LoVo (cell line): ENCODE data around the gene SLK.
A peak's percentile ranks its signal among the peaks of the same experiment; 100 is the strongest.

Source experiments
- DNase-seq: peaks from one replicate; pipeline ENCODE4 v3.0.0-alpha.2; 2016; ENCODE audit warnings: low spot score

SLK gene

DNA sequence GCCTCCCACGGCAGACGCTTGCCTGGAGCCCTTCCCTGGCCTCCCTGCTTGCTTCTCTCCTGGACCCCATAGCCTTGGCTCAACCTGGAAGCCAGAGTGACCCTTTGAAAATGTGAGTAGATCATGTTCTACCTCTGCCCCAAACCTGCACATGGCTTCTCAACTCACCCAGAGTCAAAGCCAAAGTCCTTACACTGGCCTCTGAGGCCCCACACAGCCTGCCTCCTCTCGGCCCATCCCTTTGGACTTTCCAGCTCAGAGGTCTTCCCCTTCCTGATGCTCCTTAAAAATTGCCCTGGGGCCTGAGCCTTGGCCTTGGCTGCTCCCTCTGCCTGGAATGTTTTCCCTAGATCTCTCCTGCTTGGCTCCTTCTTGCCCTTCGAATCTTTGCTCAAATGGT is 86.3 kb downstream of the SLK start:
- no peak for DNase-seq

- peak; percentile 16 for DNase-seq
Observed at GRCh38 chr10:104054430-104054829, 87.5 kb downstream of the SLK start.

GRCh38 chr10:104056619-104057273 is 89.8 kb downstream of the SLK start:
- no peak for DNase-seq

GRCh38 chr10:104057717-104058116 is 90.8 kb downstream of the SLK start:
- DNase-seq: no peak

GRCh38 chr10:104059364-104059763 is 92.4 kb downstream of the SLK start:
- DNase-seq: no peak

GRCh38 chr10:104061196-104061595 is 94.3 kb downstream of the SLK start:
- DNase-seq: no peak

DNA sequence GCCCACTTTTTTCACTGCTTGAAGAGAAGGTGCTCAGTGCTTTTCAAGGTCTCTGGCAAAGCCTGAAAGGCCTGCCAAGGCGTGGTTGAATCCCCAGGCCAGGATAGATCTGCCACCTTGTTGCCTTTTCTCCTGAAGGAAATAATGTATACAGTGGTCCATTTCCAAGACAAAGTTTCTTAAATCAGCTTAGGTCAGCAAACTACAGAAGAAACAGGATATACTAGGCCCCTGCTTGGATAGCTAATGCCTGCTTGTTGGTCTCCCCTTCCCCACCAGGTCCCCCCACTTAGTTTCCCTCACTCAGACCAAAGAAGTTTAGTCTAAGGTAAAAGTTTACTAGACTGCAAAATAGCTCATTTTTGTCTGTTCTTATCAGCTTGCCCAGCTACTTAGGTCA is 98.8 kb downstream of the SLK start:
- no peak for DNase-seq

- no peak for DNase-seq
Observed at GRCh38 chr10:104066945-104067344, 100.0 kb downstream of the SLK start.

- DNase-seq: no peak
Observed at GRCh38 chr10:104067525-104067924, 100.6 kb downstream of the SLK start.

DNA sequence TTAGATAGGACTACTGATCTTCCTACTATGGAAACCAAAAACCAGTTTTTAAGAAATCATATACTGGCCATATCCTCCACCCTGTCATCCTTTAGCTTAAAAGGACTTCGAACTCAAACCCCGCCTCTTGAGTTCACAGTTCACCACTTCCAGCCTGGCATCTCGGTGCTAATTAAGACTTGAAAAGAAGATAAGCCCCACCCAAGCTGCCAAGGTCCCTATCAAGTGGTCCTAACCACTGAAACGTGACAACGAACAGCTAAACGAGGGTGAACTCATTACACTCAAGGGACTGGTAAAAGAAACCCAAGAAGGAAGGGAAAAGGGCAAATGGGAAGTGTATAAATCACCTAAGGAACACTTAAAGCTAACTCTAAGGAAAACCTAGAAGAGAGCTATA is 102.7 kb downstream of the SLK start:
- peak; percentile 6 for DNase-seq

- no peak for DNase-seq
Observed at GRCh38 chr10:104072786-104073185, 105.8 kb downstream of the SLK start.

- no peak for DNase-seq
Observed at GRCh38 chr10:104074505-104074904, 107.6 kb downstream of the SLK start.

DNA sequence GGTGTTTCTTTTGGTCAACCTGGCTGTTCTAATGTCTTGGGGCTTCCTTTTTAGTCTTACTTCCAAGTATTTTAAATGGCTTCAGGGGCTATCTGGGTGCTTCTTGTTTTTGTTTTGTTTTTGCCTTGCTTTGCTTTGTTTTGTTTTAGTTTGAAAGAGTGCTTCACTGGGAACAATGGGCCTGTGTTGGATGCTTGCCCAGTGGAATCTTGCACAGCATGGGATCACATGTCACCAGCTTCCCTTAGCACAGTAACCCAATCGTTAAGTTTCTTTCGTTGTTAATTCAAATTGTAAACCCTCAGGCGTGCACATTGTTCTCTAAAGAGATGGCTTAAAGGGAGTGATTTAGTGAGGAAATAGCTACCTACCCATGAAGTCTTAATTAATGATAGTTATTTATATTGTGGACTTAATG is 109.8 kb downstream of the SLK start:
- no peak for DNase-seq

DNA sequence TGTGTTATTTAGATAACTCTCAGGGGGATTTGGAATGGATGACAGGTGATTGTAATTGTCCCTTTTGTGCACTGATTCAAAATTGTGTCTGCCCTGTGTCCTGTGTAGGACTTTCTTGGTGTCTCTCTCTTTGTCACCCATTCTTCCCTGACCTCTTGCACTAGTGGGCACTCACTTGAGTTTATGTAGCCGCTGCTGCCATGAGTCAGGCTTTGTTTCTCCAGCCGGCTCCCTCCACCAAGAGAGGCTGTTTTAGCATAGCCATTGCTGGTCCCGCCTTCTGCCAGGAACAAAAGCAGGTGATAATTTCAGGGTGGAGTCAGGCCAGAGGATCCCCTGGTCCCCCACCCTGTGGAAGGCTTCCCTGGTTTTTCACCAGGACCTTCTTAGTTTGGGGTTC is 110.3 kb downstream of the SLK start:
- no peak for DNase-seq

GRCh38 chr10:104077663-104078151 is 110.8 kb downstream of the SLK start:
- DNase-seq: no peak
